Activated CD4-positive, alpha-beta T cell treated with anti-CD3 and anti-CD28 coated beads, Interleukin-2, amount 50 U/mL, for 16 hours (primary cell): Measurements from ENCODE around the gene FGD4.
"Not testable (repeated sequence)": the region's sequence is repeated elsewhere in the genome, so short reads cannot be mapped to it uniquely, and the experiment has no call there.

Experiments used
- DNase-seq: peaks from one replicate; pipeline ENCODE4 v3.0.0-alpha.2; 2020

Gene FGD4

GRCh38 chr12:32532422-32532821, 133.1 kb downstream of the FGD4 start:
- no peak for DNase-seq

- DNase-seq = no peak
Measured at GRCh38 chr12:32532951-32533350, 133.6 kb downstream of the FGD4 start.

GRCh38 chr12:32533506-32533905, 134.1 kb downstream of the FGD4 start:
- not testable (repeated sequence) for DNase-seq

- DNase-seq = no peak
Measured at GRCh38 chr12:32533971-32534590, 134.7 kb downstream of the FGD4 start.

GRCh38 chr12:32534698-32535097, 135.3 kb downstream of the FGD4 start:
- no peak for DNase-seq

GRCh38 chr12:32535288-32535999, 136.1 kb downstream of the FGD4 start:
- no peak for DNase-seq

- DNase-seq = no peak
Measured at GRCh38 chr12:32536000-32536345, 136.6 kb downstream of the FGD4 start.

- no peak for DNase-seq
Measured at GRCh38 chr12:32541754-32542374, 142.5 kb downstream of the FGD4 start.

GRCh38 chr12:32542428-32543229, 143.3 kb downstream of the FGD4 start:
- DNase-seq = no peak

GRCh38 chr12:32544893-32545292, 145.5 kb downstream of the FGD4 start:
- no peak for DNase-seq

- no peak for DNase-seq
Measured at GRCh38 chr12:32545413-32545980, 146.1 kb downstream of the FGD4 start.

GRCh38 chr12:32546272-32546671, 146.9 kb downstream of the FGD4 start:
- DNase-seq = no peak

- DNase-seq = no peak
Measured at GRCh38 chr12:32548691-32549281, 149.4 kb downstream of the FGD4 start.

- no peak for DNase-seq
Measured at GRCh38 chr12:32549675-32550079, 150.3 kb downstream of the FGD4 start.

- no peak for DNase-seq
Measured at GRCh38 chr12:32551058-32551457, 151.7 kb downstream of the FGD4 start.

- DNase-seq = peak; percentile 58
Measured at GRCh38 chr12:32558903-32559302, 159.5 kb downstream of the FGD4 start.

- no peak for DNase-seq
Measured at GRCh38 chr12:32559434-32559833, 160.1 kb downstream of the FGD4 start.

GRCh38 chr12:32560520-32560919, 161.2 kb downstream of the FGD4 start:
- no peak for DNase-seq

GRCh38 chr12:32561931-32562341, 162.6 kb downstream of the FGD4 start:
- no peak for DNase-seq

- DNase-seq = not testable (repeated sequence)
Measured at GRCh38 chr12:32562413-32562812, 163.1 kb downstream of the FGD4 start.

GRCh38 chr12:32566663-32567295, 167.4 kb downstream of the FGD4 start:
- DNase-seq = no peak

- DNase-seq = no peak
Measured at GRCh38 chr12:32567296-32567674, 167.9 kb downstream of the FGD4 start.
